GM21367 (cell line): ENCODE data around the gene LTB4R2.
"Not testable (repeated sequence)": the region's sequence is repeated elsewhere in the genome, so short reads cannot be mapped to it uniquely, and the experiment has no call there.

ENCODE experiments used
- ATAC-seq: cut with Tn5 transposase; IDR thresholded peaks from one replicate; pipeline ENCODE4 v1.9.1; 2021; ENCODE audit not compliant: unreplicated experiment

The LTB4R2 gene

GRCh38 chr14:24317141-24317928 is 7.4 kb downstream of the LTB4R2 start:
- ATAC-seq, result no peak

DNA sequence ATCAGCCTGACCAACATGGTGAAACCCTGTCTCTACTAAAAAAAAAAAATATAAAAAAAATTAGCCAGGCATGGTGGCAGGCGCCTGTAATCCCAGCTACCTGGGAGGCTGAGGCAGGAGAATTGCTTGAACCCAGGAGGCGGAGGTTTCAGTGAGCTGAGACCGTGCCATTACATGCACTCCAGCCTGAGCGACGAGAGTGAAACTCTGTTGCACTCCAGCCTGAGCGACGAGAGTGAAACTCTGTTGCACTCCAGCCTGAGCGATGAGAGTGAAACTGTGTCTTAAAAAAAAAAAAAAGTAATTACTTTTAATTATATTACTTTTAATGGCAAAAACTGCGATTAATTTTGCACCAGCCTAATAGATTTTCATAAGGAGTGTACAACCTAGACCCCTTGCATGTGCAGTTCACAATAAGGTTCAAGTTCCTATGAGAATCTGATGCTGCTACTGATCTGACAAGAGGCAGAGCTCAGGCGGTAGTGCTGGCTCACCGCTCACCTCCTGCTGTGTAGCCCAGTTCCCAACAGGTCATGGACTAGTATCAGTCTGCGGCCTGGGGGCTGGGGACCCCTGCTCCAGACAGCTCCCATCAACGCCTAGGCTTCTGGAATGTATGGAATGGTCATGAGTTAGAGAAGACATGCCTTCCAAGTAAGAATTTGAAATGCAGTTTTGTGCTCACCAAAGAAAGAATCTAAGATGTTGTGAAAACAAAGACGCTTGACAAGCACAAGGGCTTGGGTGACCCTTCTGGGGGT is 11.5 kb downstream of the LTB4R2 start:
- ATAC-seq, result no peak

- ATAC-seq, result no peak
Measured at GRCh38 chr14:24322672-24323071, 12.7 kb downstream of the LTB4R2 start.

- ATAC-seq, result no peak
Measured at GRCh38 chr14:24323341-24323740, 13.4 kb downstream of the LTB4R2 start.

GRCh38 chr14:24324024-24324423 is 14.1 kb downstream of the LTB4R2 start:
- ATAC-seq, result no peak

GRCh38 chr14:24325041-24325530 is 15.1 kb downstream of the LTB4R2 start:
- ATAC-seq, result no peak

- ATAC-seq, result no peak
Measured at GRCh38 chr14:24325963-24326362, 16.0 kb downstream of the LTB4R2 start.

- no peak for ATAC-seq
Measured at GRCh38 chr14:24327303-24327702, 17.4 kb downstream of the LTB4R2 start.

DNA sequence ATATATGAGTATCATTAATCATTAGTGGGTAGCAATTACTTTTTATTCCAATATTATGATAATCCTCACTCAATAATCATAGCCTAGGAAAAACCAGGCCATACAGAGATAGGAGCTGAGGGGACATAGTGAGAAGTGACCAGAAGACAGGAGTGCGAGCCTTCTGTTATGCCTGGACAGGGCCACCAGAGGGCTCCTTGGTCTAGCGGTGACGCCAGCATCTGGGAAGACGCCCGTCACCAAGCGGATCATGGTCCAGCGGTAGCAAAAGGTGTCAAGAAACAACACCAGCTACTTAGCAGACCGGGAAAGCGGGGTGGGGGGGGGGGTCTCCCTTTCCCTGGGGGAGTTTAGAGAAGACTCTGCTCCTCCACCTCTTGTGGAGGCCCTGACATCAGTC is 18.0 kb downstream of the LTB4R2 start:
- ATAC-seq, result not testable (repeated sequence)

GRCh38 chr14:24329073-24329663 is 19.2 kb downstream of the LTB4R2 start:
- ATAC-seq, result no peak

GRCh38 chr14:24329736-24330135 is 19.8 kb downstream of the LTB4R2 start:
- no peak for ATAC-seq

- ATAC-seq, result no peak
Measured at GRCh38 chr14:24330973-24331674, 21.2 kb downstream of the LTB4R2 start.

GRCh38 chr14:24331731-24332267 is 21.9 kb downstream of the LTB4R2 start:
- ATAC-seq, result no peak

DNA sequence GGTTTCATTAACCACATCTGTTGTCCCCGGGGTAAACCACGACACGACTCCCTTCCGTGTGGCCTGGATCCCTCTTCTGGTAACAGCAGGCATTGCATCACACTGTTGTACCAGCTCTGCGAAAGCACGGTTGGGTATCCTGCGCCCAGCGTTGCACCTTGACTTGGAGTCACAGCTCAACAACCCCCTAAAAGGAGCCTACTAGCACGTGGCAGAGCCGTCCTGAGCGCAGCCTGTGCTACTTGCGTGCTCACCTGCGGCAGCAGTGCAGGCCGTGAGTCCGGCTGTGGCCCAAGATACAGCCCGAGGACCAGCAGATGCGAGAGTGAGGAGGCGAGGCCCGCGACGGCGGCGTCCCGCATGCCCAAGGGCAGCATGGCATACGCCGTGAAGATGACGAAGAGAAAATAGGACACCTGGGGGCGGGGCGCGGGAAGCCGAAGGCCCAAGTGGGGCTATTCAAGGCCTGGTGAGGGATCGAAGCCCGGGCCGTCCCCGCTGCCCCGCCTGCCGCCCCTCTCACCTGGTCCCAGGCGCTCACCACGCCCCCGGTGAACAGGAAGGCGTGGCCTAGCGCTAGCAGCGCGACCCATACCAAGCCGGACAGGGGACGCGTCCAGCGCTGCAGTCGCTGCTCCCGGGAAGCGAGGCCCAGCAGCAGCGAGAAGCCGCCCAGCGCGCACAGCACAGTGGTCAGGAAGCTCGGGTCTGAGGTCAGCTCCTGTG is 22.5 kb downstream of the LTB4R2 start:
- peak; percentile 58 for ATAC-seq

DNA sequence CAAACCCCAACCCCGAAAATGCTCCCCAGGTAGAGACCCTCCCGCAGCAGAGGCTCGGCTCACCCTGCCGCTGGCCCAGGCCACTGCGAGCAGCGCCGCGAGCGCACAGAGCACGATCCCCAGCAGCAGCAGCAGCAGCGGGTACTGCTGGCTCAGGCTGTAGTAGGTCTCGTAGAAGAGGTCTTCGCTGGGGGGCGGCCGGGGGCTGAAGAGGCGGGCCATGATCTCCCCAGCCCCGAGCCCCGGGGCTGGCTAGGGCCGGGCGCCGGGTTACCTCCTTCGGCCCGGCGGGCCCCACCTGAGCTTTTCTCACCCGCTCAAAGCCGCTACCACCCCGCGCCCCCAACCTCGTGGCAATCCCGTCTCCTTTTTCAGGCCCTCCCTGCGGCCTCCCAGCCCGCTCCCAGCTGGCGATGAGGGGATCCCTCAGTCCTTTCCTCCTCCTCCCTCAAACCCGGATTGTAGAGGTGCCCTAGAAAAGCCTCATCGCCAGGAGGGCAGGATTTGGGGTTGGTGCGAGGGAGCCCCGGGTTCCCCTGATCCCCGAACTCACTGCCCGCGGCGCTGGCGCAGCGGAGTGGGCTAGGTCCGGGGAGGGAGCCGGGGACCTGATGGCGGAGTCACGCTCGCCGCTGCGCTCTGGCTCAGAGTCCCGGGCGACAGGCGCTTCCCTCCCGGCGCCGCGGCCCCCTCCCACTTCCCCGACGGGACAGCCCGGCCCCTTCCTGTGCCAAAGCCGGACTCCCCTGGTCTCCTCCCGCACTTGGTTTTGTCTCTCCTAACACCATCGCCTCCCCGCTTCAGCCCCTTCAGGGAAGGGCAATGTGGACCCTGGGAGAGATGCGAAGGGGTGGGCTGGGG is 24.7 kb downstream of the LTB4R2 start, which contains the start of gene ADCY4:
TSS of gene ADCY4 (minus strand) at position 641 of the 861 bp plus-strand sequence. CDS start at position 222, 419 bp downstream.
- ATAC-seq, result no peak

- no peak for ATAC-seq
Measured at GRCh38 chr14:24335461-24336171, 25.7 kb downstream of the LTB4R2 start.

- ATAC-seq, result no peak
Measured at GRCh38 chr14:24337144-24337823, 27.3 kb downstream of the LTB4R2 start.

DNA sequence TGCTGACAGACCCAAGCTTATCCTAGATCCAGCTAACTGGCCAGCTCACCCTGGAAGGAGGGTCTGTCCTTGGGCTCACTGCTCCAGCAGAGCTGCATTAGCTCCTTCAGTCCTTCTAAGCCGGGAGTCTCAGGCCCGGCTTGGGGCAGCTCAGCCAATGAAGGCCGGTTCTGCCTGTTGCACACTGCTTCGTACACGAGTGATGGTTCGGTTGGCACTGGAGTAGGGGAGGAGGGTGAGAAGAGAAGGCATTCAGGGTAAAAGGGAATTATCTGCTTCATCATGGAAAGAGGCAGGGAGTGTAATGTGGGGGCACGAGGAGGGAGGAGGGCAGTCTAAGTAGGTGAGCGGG is 27.9 kb downstream of the LTB4R2 start:
- no peak for ATAC-seq
